BJ (cell line): ENCODE results near the gene GPX4. TPM values are rescaled to one million over a fixed set of nuclear protein-coding genes. Genes with fewer than 3 reads are reported as not detected.

ENCODE experiments used
- CTCF ChIA-PET: fragments of 350-600 bp; formaldehyde crosslinking; extraction: SDS; loops from one replicate; lab custom pipeline; 2021; ENCODE audit warnings: antibody characterized with exemption, inconsistent platforms; lab: Yijun Ruan, JAX
- POLR2A ChIA-PET: fragments of 300-600 bp; sonication (Branson Sonifier 250); formaldehyde crosslinking; extraction: SDS; loops from one replicate; lab custom pipeline; 2021; ENCODE audit warnings: antibody characterized with exemption; lab: Charles Lee
- DNase-seq: peaks from one replicate; pipeline ENCODE4 v3.0.0-alpha.2; 2011; ENCODE audit warnings: low read depth
- H3K27me3 ChIP-seq: 2 replicates; pipeline ENCODE4 v1.6.0; 2011; ENCODE audit warnings: low read length; ENCODE audit not compliant: control insufficient read depth, insufficient read depth
- H3K36me3 ChIP-seq: 2 replicates; pipeline ENCODE4 v1.5.1; 2011; ENCODE audit warnings: low read length; ENCODE audit not compliant: control insufficient read depth, insufficient read depth
- H3K4me3 ChIP-seq: 2 replicates; pipeline ENCODE4 v1.5.1; 2011; ENCODE audit warnings: low read depth, mild to moderate bottlenecking, control low read depth, low read length
- CTCF ChIP-seq: IDR thresholded peaks from 2 replicates; pipeline ENCODE4 v1.5.1; 2011; ENCODE audit warnings: low read depth, mild to moderate bottlenecking, control low read depth, inconsistent platforms, low read length, moderate library complexity; ENCODE audit not compliant: insufficient read depth
- polyA plus RNA-seq: library from polyadenylated mRNA; depleted of rRNA; stranded (reverse); fragments of >200 nt; gene quantifications from 2 replicates; pipeline ENCODE4 v1.2.3, GENCODE V29; 2011

The GPX4 gene
- polyA plus RNA-seq, 1 experiment, result 626 TPM

DNA sequence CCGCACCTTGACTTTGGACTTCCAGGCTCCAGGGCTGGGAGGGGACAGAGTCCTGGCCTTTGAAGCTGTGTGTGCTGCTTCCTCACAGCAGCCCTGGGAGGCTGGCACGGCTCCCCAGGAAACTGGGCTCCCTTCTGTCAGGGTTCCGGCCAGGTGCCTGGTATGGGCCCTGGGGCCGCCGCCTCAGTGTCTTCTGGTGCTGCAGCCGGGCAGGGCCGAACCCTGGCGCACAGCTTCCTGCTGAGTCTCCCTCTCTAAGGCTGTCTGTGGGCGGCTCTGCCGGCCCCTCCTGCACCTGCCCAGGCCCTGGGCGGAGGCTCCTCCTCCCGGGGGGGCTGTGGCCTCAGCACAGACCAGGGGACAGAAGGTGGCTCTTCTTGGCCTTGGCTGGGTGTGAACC, 32.4 kb downstream of the GPX4 start:
- ChIA-PET CTCF (interaction anchor here (3.0 kb wide), 1 partner anchor 23 kb away, joined by 10 read pairs; no protein-coding TSS in a partner anchor), POLR2A (no interaction called here)
- Histone ChIP-seq H3K36me3 (peaks cover 20% of the 10 kb centered on the region), H3K27me3 (no peaks in the 10 kb centered on the region), H3K4me3 (no peak overlapping the region)
- TF ChIP-seq CTCF, result no peak
- DNase-seq, result no peak

- DNase-seq, result no peak
- H3K4me3 ChIP-seq, result no peak overlapping the region
- CTCF ChIA-PET, result no interaction called here
- H3K36me3 ChIP-seq, result peaks cover 20% of the 10 kb centered on the region
- H3K27me3 ChIP-seq, result no peaks in the 10 kb centered on the region
- POLR2A ChIA-PET, result no interaction called here
- TF ChIP-seq CTCF, result no peak
These were observed 33.0 kb downstream of the GPX4 start for GRCh38 chr19:1136621-1137317.

GRCh38 chr19:1138121-1138520, 34.3 kb downstream of the GPX4 start:
- Histone ChIP-seq H3K36me3 (peaks cover 23% of the 10 kb centered on the region), H3K27me3 (no peaks in the 10 kb centered on the region), H3K4me3 (no peak overlapping the region)
- no peak for DNase-seq
- ChIA-PET POLR2A (no interaction called here), CTCF (no interaction called here)
- TF ChIP-seq CTCF, result no peak

- Histone ChIP-seq H3K36me3 (peaks cover 26% of the 10 kb centered on the region), H3K4me3 (no peak overlapping the region), H3K27me3 (no peaks in the 10 kb centered on the region)
- ChIA-PET POLR2A (no interaction called here), CTCF (interaction anchor here (0.8 kb wide), 1 partner anchor 10 kb away, joined by 3 read pairs; no protein-coding TSS in a partner anchor)
- DNase-seq, result no peak
- TF ChIP-seq CTCF, result no peak
These were observed 35.3 kb downstream of the GPX4 start for GRCh38 chr19:1139126-1139525.

DNA sequence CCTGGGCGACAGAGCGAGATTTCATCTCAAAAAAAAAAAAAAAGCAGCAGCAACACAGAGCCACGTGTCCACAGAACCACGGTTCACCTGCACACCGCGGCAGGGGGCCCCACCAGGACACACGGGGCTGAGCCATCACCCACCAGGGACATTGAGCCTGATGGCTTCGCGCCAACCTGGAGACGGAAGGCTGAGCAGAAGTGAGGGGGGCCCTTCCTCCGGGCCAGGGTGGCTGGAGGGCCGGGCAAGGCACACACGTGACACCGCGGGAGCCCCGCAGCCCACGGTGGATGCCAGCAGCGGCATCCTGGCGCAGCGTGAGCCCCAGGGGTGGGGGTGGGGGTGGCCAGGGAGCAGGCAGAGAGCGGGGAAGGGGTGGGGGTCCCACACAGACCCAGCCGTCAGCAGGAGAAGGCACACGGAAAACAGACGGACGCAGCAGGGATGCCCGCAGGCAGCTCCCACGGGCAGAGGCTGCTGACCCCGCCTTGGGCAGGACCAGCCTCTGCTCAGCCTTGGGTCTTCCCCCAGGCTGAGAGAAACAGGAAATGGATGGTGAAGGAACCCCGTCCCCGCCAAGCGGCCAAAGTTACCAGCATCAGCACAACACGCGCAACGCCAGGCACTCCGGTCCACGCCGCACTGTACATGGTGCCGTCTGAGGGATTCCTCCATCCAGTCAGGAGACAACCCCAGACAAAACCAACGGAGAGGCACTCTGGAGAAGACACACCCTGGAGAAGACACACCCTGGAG, 36.7 kb downstream of the GPX4 start:
- Histone ChIP-seq H3K4me3 (no peak overlapping the region), H3K27me3 (no peaks in the 10 kb centered on the region), H3K36me3 (peaks cover 27% of the 10 kb centered on the region)
- no peak for DNase-seq
- POLR2A ChIA-PET, result no interaction called here
- CTCF ChIA-PET, result no interaction called here
- no peak for TF ChIP-seq CTCF
